ENCODE data around the gene PCDHGA12.

DNA sequence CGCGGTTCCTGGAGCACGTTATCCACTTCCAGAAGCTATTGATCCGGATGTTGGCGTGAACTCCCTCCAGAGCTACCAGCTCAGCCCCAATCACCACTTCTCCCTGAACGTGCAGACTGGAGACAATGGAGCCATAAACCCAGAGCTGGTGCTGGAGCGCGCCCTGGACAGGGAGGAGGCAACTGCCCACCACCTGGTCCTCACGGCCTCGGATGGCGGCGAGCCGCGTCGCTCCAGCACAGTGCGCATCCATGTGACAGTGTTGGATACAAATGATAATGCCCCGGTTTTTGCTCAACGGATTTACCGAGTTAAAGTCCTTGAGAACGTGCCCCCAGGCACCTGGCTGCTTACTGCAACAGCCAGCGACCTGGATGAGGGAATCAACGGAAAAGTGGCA is 26.9 kb upstream of the PCDHGA12 start:
- TF ChIP-seq, protein P1, sequence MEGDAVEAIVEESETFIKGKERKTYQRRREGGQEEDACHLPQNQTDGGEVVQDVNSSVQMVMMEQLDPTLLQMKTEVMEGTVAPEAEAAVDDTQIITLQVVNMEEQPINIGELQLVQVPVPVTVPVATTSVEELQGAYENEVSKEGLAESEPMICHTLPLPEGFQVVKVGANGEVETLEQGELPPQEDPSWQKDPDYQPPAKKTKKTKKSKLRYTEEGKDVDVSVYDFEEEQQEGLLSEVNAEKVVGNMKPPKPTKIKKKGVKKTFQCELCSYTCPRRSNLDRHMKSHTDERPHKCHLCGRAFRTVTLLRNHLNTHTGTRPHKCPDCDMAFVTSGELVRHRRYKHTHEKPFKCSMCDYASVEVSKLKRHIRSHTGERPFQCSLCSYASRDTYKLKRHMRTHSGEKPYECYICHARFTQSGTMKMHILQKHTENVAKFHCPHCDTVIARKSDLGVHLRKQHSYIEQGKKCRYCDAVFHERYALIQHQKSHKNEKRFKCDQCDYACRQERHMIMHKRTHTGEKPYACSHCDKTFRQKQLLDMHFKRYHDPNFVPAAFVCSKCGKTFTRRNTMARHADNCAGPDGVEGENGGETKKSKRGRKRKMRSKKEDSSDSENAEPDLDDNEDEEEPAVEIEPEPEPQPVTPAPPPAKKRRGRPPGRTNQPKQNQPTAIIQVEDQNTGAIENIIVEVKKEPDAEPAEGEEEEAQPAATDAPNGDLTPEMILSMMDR (IDR thresholded peaks at IDR 0.05): no peak
- TF ChIP-seq ZFX (IDR thresholded peaks at IDR 0.05; ENCODE audit: borderline replicate concordance): no peak
